ENCODE data around the gene CASP9.

GRCh38 chr1:15489052-15489736 lies 34.8 kb downstream of the CASP9 start:
- TF ChIP-seq CTCF (IDR thresholded peaks at IDR 0.05; ENCODE audit: insufficient read depth, low read length) (no peak), REST (IDR thresholded peaks at IDR 0.05; ENCODE audit: insufficient replicate concordance, low read depth) (no peak)

Data from HL-60 (cell line).